HEK293 (cell line): Measurements from ENCODE around the gene SORD.
"Not testable (repeated sequence)": the region's sequence is repeated elsewhere in the genome, so short reads cannot be mapped to it uniquely, and the experiment has no call there.

Experiments
- FEZF1 ChIP-seq: fragments of 450-650 bp; formaldehyde crosslinking; IDR thresholded peaks from 2 replicates; pipeline ENCODE4 v1.5.1; 2016; ENCODE audit warnings: missing biosample characterization, missing genetic modification characterization
- ZEB2 ChIP-seq: fragments of 450-650 bp; formaldehyde crosslinking; IDR thresholded peaks from 2 replicates; pipeline ENCODE4 v1.5.1; 2016; ENCODE audit warnings: missing biosample characterization, missing genetic modification characterization
- ZNF211 ChIP-seq: fragments of 450-650 bp; formaldehyde crosslinking; IDR thresholded peaks from 2 replicates; pipeline ENCODE4 v1.5.1; 2016; ENCODE audit warnings: low read depth, missing biosample characterization, missing genetic modification characterization
- ZNF274 ChIP-seq, 2 experiments: fragments of 200-500 bp in 1 of 2; fragments of 450-650 bp in 1 of 2; sonication (Bioruptor generic) in 1 of 2; formaldehyde crosslinking in 1 of 2; IDR thresholded peaks; 2 replicates each; pipeline versions ENCODE4 v1.5.1 to v1.6.1; 2014 to 2016; ENCODE audit warnings: borderline replicate concordance in 1 of 2, inconsistent platforms in 1 of 2, low read length in 1 of 2, missing biosample characterization in 1 of 2, missing genetic modification characterization in 1 of 2
- TF ChIP-seq, protein P1 (sequence below): fragments of 450-650 bp; formaldehyde crosslinking; IDR thresholded peaks from 2 replicates; pipeline ENCODE4 v1.5.1; 2016; ENCODE audit warnings: missing biosample characterization, missing genetic modification characterization

DNA sequence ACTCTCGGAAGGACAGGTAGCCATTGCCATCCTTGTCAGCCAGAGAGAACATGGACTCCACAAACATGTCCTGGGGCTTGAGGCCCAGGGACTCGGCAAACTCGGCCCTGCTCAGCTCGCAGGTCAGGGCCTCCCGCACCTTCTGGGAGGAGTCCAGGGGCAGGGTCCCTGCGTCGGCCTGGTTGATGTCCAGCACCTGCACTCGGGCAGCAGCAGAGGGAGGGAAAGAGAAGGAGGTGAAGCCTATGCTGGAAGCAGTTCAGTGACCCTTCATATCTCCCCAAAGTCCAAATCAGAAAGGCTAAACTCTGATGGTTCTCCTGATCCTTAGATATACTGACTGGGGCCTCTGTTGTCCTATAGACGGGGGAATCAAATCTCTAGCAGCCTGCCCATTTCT, 81.2 kb downstream of the SORD start:
- not testable (repeated sequence) for TF ChIP-seq ZNF211 (tag by site-specific recombination); ZNF274 (IDR thresholded peaks at IDR 0.05; ENCODE audit: low read length); ZNF274 (tag by site-specific recombination; IDR thresholded peaks at IDR 0.05; ENCODE audit: borderline replicate concordance); ZEB2 (tag by site-specific recombination); FEZF1 (tag by site-specific recombination)
- TF ChIP-seq, protein P1, sequence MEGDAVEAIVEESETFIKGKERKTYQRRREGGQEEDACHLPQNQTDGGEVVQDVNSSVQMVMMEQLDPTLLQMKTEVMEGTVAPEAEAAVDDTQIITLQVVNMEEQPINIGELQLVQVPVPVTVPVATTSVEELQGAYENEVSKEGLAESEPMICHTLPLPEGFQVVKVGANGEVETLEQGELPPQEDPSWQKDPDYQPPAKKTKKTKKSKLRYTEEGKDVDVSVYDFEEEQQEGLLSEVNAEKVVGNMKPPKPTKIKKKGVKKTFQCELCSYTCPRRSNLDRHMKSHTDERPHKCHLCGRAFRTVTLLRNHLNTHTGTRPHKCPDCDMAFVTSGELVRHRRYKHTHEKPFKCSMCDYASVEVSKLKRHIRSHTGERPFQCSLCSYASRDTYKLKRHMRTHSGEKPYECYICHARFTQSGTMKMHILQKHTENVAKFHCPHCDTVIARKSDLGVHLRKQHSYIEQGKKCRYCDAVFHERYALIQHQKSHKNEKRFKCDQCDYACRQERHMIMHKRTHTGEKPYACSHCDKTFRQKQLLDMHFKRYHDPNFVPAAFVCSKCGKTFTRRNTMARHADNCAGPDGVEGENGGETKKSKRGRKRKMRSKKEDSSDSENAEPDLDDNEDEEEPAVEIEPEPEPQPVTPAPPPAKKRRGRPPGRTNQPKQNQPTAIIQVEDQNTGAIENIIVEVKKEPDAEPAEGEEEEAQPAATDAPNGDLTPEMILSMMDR (tag by site-specific recombination), result not testable (repeated sequence)
